GM10266 (cell line): Measurements from ENCODE around the gene HS3ST2.
"Not testable (repeated sequence)": the region's sequence is repeated elsewhere in the genome, so short reads cannot be mapped to it uniquely, and the experiment has no call there.

Source experiments
- DNase-seq: peaks from one replicate; pipeline ENCODE4 v3.0.0; 2012; ENCODE audit errors: extremely low spot score
- TF ChIP-seq, protein P1 (sequence below): IDR thresholded peaks from 2 replicates; pipeline ENCODE4 v1.5.1; 2012; ENCODE audit warnings: mild to moderate bottlenecking, low read depth; ENCODE audit not compliant: control insufficient read depth, insufficient read depth; ENCODE audit errors: missing control alignments

Gene HS3ST2

DNA sequence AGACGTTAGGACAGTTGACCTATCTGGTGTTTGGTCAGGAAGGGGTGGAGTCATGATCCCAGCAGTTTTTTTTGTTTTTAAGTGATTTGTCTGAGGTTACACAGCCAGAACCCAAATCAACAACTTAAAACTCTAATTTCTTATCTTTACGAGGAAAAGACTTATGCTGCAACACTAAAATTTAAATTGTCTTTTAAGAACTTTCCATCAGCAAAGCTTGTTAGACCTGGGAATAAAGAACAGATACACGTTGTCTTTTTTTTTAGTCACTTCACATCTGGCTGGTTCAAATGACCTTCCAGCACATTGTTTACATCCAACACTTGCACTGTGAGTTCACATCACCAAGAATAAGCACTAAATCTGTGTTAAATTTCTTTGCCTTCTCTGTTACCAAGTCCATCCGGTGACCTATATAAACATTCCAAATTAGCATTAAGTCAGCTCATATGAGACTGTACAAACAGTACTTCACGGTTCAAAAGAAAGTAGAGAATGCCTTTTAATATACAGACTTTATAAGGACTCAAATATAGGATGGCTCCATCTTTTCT is 115.0 kb downstream of the HS3ST2 start:
- TF ChIP-seq, protein P1, sequence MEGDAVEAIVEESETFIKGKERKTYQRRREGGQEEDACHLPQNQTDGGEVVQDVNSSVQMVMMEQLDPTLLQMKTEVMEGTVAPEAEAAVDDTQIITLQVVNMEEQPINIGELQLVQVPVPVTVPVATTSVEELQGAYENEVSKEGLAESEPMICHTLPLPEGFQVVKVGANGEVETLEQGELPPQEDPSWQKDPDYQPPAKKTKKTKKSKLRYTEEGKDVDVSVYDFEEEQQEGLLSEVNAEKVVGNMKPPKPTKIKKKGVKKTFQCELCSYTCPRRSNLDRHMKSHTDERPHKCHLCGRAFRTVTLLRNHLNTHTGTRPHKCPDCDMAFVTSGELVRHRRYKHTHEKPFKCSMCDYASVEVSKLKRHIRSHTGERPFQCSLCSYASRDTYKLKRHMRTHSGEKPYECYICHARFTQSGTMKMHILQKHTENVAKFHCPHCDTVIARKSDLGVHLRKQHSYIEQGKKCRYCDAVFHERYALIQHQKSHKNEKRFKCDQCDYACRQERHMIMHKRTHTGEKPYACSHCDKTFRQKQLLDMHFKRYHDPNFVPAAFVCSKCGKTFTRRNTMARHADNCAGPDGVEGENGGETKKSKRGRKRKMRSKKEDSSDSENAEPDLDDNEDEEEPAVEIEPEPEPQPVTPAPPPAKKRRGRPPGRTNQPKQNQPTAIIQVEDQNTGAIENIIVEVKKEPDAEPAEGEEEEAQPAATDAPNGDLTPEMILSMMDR = no peak
- DNase-seq = no peak

DNA sequence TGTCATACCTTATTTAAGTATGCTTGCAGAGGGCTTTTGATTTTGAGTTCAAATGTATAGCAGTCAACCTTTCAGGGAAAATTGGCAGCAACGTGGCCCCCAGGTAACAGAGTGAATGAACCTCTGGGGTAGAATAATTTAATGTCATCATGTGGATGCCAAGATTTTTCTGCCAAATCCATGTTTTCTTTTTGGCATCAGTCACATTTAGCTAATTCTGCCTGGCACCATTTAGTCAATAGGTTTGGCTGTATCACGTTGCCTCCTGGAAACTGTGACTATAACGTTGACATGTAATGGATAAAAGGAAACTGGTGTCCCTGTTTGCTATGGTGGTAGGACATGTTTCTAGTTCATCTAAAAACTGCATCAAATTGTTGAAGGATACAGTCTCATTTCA is 115.5 kb downstream of the HS3ST2 start:
- TF ChIP-seq, protein P1 = no peak
- no peak for DNase-seq

- TF ChIP-seq, protein P1 = no peak
- no peak for DNase-seq
Measured at GRCh38 chr16:22932032-22932771, 118.2 kb downstream of the HS3ST2 start.

GRCh38 chr16:22933173-22933572 is 119.2 kb downstream of the HS3ST2 start:
- DNase-seq = no peak
- TF ChIP-seq, protein P1 = no peak

DNA sequence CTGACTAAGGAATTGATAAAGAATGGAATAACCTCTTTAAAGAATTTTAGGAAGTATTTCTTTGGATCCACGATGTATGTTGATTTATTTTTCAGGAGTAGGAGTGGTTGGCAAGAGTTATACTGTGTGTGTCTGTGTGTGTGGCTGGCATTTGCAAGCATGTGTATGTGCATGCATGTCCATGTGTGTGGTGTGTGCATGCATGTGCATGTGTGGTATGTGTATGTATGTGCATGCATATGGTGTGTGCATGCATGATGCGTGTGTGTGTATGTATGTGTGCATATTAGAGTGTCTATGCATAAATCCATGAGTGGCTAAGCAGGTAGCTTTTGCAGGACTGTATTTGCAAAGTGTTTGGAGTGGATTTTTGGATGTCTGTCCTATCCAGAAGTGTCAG is 120.8 kb downstream of the HS3ST2 start:
- TF ChIP-seq, protein P1 = no peak
- no peak for DNase-seq

- TF ChIP-seq, protein P1 = no peak
- no peak for DNase-seq
Measured at GRCh38 chr16:22937169-22937568, 123.2 kb downstream of the HS3ST2 start.

DNA sequence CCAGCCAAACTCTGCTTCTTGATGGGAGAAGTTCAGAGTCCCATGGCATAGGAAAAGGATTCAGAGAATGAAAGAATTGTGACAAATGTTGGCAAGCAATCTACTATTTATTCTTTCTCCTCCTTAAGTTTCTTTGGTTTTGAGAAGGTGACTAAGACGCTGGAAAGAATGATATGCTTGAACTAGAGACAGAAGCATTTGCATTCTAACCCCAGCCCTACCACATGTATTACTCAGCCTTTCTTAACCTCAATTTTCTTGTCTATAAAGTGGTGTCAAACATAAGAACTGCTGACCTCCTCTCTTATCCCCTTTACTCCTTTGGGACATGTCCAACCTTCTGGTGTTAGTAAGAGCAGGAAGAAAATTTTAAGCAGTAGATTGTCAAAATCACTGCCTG is 124.7 kb downstream of the HS3ST2 start:
- TF ChIP-seq, protein P1 = no peak
- DNase-seq = no peak

GRCh38 chr16:22939744-22940363 is 125.9 kb downstream of the HS3ST2 start:
- not testable (repeated sequence) for DNase-seq
